ENCODE measurements around the gene KIAA1549. TPM values are rescaled to one million over a fixed set of nuclear protein-coding genes. Genes with fewer than 3 reads are reported as not detected.
A peak's percentile ranks its signal among the peaks of the same experiment; 100 is the strongest.
"Not testable (repeated sequence)": the region's sequence is repeated elsewhere in the genome, so short reads cannot be mapped to it uniquely, and the experiment has no call there.

The KIAA1549 gene
- total RNA-seq, result 1 to 10 TPM; 2.3 to 3.2 (median 2.8) TPM

GRCh38 chr7:138981332-138982203, at the start of gene KIAA1549:
KIAA1549 (minus strand) TSS chr7:138981389; CDS start chr7:138981269, 120 bp downstream.
- Histone ChIP-seq H3K4me1 (peaks cover 0 to 22% (median 20%) of the 10 kb centered on the region in 4 donors), H3K27me3 (no peaks in the 10 kb centered on the region), H3K36me3 (no peaks in the 10 kb centered on the region), H3K9me3 (no peaks in the 10 kb centered on the region), H3K4me3 (peak within 1 kb of the TSS; percentile 59 to 74 (median 65)), H3K27ac (replicated peaks in 1 of 4) (peak within 1 kb of the TSS; percentile 18 to 64 (median 46))
- intact Hi-C loops (cut with DNase I), result loop anchor here (10.0 kb wide), 1 partner anchor 97 kb away; no protein-coding TSS in a partner anchor
- WGBS, result 11% methylated on average over 9 of the region's 105 CpGs
- TF ChIP-seq POLR2AphosphoS5 (IDR thresholded peaks at IDR 0.05), result no peak
- TF ChIP-seq, protein P1, sequence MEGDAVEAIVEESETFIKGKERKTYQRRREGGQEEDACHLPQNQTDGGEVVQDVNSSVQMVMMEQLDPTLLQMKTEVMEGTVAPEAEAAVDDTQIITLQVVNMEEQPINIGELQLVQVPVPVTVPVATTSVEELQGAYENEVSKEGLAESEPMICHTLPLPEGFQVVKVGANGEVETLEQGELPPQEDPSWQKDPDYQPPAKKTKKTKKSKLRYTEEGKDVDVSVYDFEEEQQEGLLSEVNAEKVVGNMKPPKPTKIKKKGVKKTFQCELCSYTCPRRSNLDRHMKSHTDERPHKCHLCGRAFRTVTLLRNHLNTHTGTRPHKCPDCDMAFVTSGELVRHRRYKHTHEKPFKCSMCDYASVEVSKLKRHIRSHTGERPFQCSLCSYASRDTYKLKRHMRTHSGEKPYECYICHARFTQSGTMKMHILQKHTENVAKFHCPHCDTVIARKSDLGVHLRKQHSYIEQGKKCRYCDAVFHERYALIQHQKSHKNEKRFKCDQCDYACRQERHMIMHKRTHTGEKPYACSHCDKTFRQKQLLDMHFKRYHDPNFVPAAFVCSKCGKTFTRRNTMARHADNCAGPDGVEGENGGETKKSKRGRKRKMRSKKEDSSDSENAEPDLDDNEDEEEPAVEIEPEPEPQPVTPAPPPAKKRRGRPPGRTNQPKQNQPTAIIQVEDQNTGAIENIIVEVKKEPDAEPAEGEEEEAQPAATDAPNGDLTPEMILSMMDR (IDR thresholded peaks at IDR 0.05), result peak in 2 of 3 experiments; percentile 37 to 43
- no peak for DNase-seq (ENCODE audit: extremely low spot score)

GRCh38 chr7:139029353-139029752, 48.2 kb upstream of the KIAA1549 start:
- H3K9me3 ChIP-seq, result no peaks in the 10 kb centered on the region
- no peak overlapping the region for H3K27ac ChIP-seq (replicated peaks in 1 of 4)
- peaks cover 0 to 10% (median 3%) of the 10 kb centered on the region in 4 donors for H3K4me1 ChIP-seq
- DNase-seq (ENCODE audit: extremely low spot score), result no peak
- H3K4me3 ChIP-seq, result no peak overlapping the region
- H3K36me3 ChIP-seq, result peaks cover 22 to 88% (median 46%) of the 10 kb centered on the region in 4 donors
- no peaks in the 10 kb centered on the region for H3K27me3 ChIP-seq
- 93% methylated on average over 3 of the region's 3 CpGs for WGBS
- intact Hi-C loops (cut with DNase I), result no loop called here
- TF ChIP-seq, protein P1 (IDR thresholded peaks at IDR 0.05), result no peak
- TF ChIP-seq POLR2AphosphoS5 (IDR thresholded peaks at IDR 0.05) (no peak), EP300 (IDR thresholded peaks at IDR 0.05) (no peak), POLR2A (IDR thresholded peaks at IDR 0.05; ENCODE audit: low read depth) (no peak)

DNA sequence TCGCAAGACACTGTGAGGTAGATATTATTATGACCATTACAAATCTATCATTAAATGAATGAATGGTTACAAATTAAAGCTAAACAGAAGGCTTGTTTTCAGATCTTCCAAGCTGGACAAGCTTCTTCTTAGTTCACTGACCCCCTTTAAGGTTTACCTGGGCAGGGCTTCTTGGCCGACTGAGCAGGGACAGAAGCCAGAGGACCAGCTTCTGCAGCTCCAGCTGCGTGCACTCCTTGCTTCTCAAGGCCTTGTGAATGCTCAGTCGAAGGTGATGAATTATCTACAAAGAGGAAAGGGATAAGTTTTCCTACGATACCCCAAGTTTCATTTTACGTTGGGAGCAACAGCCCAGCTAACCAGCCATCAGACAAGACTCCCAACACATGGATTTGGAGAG, 45.4 kb upstream of the KIAA1549 start:
- TF ChIP-seq EP300 (IDR thresholded peaks at IDR 0.05) (no peak), POLR2A (IDR thresholded peaks at IDR 0.05; ENCODE audit: low read depth) (no peak), POLR2AphosphoS5 (IDR thresholded peaks at IDR 0.05) (no peak)
- TF ChIP-seq, protein P1 (IDR thresholded peaks at IDR 0.05), result no peak
- no peaks in the 10 kb centered on the region for H3K27me3 ChIP-seq
- no peaks in the 10 kb centered on the region for H3K9me3 ChIP-seq
- peaks cover 22 to 79% (median 46%) of the 10 kb centered on the region in 4 donors for H3K36me3 ChIP-seq
- no peak overlapping the region for H3K4me3 ChIP-seq
- H3K4me1 ChIP-seq, result no peaks in the 10 kb centered on the region
- intact Hi-C loops (cut with DNase I), result no loop called here
- H3K27ac ChIP-seq (replicated peaks in 1 of 4), result no peak overlapping the region
- DNase-seq (ENCODE audit: extremely low spot score), result no peak
- WGBS, result 84% methylated on average over 6 of the region's 6 CpGs

- intact Hi-C loops (cut with DNase I); H3K4me3 ChIP-seq; H3K4me1 ChIP-seq; DNase-seq (ENCODE audit: extremely low spot score); H3K27ac ChIP-seq (replicated peaks in 1 of 4); H3K9me3 ChIP-seq; H3K27me3 ChIP-seq: not testable (repeated sequence)
- WGBS, result 90% methylated on average over 5 of the region's 5 CpGs
- H3K36me3 ChIP-seq, result peaks cover 22 to 72% (median 45%) of the 10 kb centered on the region in 4 donors
Measured at GRCh38 chr7:139025861-139026260, 44.7 kb upstream of the KIAA1549 start.

DNA sequence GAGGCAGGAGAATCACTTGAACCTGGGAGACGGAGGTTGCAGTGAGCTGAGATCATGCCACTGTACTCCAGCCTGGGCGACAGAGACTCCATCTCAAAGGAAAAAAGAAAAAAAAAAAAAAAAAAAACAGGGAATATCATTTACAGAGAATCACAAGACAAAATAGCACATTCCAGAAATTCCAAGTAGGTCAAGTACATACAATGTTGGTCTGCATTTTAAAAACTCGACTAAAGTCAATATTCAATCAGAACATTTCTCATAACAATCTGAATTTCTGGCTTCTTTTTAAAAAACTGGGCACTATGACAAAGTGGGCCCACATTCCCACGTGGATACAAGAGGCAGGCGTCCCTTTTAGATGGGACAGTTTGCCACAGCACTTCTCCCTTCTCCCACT, 41.9 kb upstream of the KIAA1549 start:
- Histone ChIP-seq H3K9me3 (no peaks in the 10 kb centered on the region), H3K27ac (replicated peaks in 1 of 4) (no peak overlapping the region), H3K4me1 (no peaks in the 10 kb centered on the region), H3K4me3 (no peak overlapping the region), H3K36me3 (peaks cover 16 to 49% (median 33%) of the 10 kb centered on the region in 4 donors), H3K27me3 (no peaks in the 10 kb centered on the region)
- intact Hi-C loops (cut with DNase I), result no loop called here
- no peak for DNase-seq (ENCODE audit: extremely low spot score)
- WGBS, result 84% methylated on average over 5 of the region's 5 CpGs
- TF ChIP-seq, protein P1 (IDR thresholded peaks at IDR 0.05), result no peak
- TF ChIP-seq POLR2A (IDR thresholded peaks at IDR 0.05; ENCODE audit: low read depth) (no peak), POLR2AphosphoS5 (IDR thresholded peaks at IDR 0.05) (no peak), EP300 (IDR thresholded peaks at IDR 0.05) (no peak)
